Prostate gland (tissue), 2 donors: ENCODE results near the gene BOC. TPM values are rescaled to one million over a fixed set of nuclear protein-coding genes. Genes with fewer than 3 reads are reported as not detected.

Experiments
- DNase-seq: peaks from one replicate; pipeline ENCODE4 v3.0.0-alpha.2; 2019; ENCODE audit warnings: low spot score
- H3K27ac ChIP-seq, 2 donors: fragments of 200-600 bp; sonication (generic); 2 replicates each; pipeline ENCODE4 v1.5.1; 2017 to 2019
- H3K27me3 ChIP-seq: fragments of 200-600 bp; sonication (generic); replicated peaks from 2 replicates; pipeline ENCODE4 v1.5.1; 2019; ENCODE audit not compliant: insufficient read depth
- H3K36me3 ChIP-seq, 2 donors: fragments of 200-600 bp; sonication (generic); 1 replicate in 1 of 2; 2 replicates in 1 of 2; pipeline versions ENCODE4 v1.5.1 to v1.8.1; 2017 to 2019
- H3K4me1 ChIP-seq: fragments of 200-600 bp; sonication (generic); replicated peaks from 2 replicates; pipeline ENCODE4 v1.5.1; 2019
- H3K4me3 ChIP-seq, 2 donors: fragments of 200-600 bp; sonication (generic); 2 replicates each; pipeline ENCODE4 v1.5.1; 2017 to 2019
- H3K9me3 ChIP-seq: fragments of 200-600 bp; sonication (generic); 2 replicates; pipeline ENCODE4 v1.5.1; 2017
- POLR2A ChIP-seq: fragments of 450-650 bp; IDR thresholded peaks from one replicate; pipeline ENCODE4 v1.6.1; 2016; ENCODE audit warnings: antibody characterized with exemption, mild to moderate bottlenecking
- POLR2AphosphoS5 ChIP-seq: sonication (generic); formaldehyde crosslinking; IDR thresholded peaks from one replicate; pipeline ENCODE4 v1.6.1; 2017; ENCODE audit warnings: antibody characterized with exemption
- WGBS: methylation state at CpG from one replicate; pipeline ENCODE4 v1.1.5; 2018; 5-methylcytosine and 5-hydroxymethylcytosine counted together
- intact Hi-C: fragments of 100-400 bp; cut with DNase I; formaldehyde crosslinking; loops from one replicate; pipeline ENCODE4 v1.14.2; 2022
- total RNA-seq, 2 donors: library from RNA; depleted of rRNA; stranded (reverse); fragments of >200 nt; gene quantifications; one replicate each; pipeline ENCODE4 v1.1.0, GENCODE V29; 2016
- TF ChIP-seq, protein P1 (sequence below), 4 experiments: fragments of 200-600 bp in 2 of 4; fragments of 450-650 bp in 2 of 4; sonication (generic) in 2 of 4; IDR thresholded peaks; 1 replicate in 3 of 4; 2 replicates in 1 of 4; pipeline ENCODE4 v1.5.1; 2016 to 2019; ENCODE audit warnings: antibody characterized with exemption in 4 of 4, mild to moderate bottlenecking in 2 of 4, moderate library complexity in 2 of 4

BOC gene
- total RNA-seq, 2 donors from 2014 or later, result 41.4 to 42.3 TPM

DNA sequence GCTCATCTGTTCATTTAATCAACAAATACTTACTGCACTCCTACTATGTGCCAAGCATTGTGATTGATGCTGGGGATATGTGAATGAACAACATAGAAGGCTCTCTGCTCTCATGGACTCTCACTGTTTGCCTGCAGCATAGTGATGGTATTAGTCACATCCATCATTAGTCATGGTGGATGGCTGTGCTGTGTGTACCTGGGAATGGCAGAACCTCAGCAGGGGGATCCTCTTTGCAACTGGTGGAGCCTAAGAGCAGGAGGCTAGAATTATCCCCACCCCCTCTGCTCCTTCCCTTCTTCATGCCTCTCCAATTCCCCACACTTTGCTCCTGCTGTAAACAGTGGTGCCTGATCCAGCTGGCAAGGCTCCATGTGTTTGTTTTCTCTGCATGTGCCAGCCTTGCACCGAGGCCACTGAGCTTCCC, 20.5 kb downstream of the BOC start:
- no peak for DNase-seq
- Histone ChIP-seq H3K27ac (peak overlapping the region in 1 of 2 donors; percentile 1), H3K4me3 (no peak overlapping the region), H3K27me3 (no peaks in the 10 kb centered on the region), H3K4me1 (peaks cover 3% of the 10 kb centered on the region), H3K36me3 (no peaks in the 10 kb centered on the region), H3K9me3 (no peaks in the 10 kb centered on the region)
- intact Hi-C loops, result no loop called here
- 0% methylated on average over 1 of the region's 1 CpG for WGBS
- no peak for TF ChIP-seq POLR2AphosphoS5
- TF ChIP-seq, protein P1, sequence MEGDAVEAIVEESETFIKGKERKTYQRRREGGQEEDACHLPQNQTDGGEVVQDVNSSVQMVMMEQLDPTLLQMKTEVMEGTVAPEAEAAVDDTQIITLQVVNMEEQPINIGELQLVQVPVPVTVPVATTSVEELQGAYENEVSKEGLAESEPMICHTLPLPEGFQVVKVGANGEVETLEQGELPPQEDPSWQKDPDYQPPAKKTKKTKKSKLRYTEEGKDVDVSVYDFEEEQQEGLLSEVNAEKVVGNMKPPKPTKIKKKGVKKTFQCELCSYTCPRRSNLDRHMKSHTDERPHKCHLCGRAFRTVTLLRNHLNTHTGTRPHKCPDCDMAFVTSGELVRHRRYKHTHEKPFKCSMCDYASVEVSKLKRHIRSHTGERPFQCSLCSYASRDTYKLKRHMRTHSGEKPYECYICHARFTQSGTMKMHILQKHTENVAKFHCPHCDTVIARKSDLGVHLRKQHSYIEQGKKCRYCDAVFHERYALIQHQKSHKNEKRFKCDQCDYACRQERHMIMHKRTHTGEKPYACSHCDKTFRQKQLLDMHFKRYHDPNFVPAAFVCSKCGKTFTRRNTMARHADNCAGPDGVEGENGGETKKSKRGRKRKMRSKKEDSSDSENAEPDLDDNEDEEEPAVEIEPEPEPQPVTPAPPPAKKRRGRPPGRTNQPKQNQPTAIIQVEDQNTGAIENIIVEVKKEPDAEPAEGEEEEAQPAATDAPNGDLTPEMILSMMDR (IDR thresholded peaks at IDR 0.05), result no peak

DNA sequence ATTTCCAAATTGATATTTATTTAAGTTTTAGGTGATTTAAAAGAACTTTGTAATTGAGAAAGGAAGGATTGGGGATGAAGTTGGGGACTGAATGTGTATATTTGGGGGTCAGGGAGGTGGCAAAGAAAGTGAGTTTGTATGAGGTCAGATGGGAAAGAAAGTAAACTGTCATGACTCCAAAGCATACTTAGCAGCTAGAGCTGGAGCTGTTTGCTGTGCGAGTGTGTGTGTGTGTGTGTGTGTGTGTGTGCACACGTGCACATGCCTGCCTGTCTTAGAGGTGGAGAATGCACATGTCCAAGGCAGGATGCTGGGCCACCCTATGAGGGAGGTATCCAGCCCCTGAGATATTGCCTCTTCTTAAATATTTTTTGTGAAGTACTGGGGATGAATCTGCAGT, 21.0 kb downstream of the BOC start:
- peaks cover 3% of the 10 kb centered on the region for H3K4me1 ChIP-seq
- 19% methylated on average over 2 of the region's 2 CpGs for WGBS
- no peak overlapping the region for H3K4me3 ChIP-seq
- intact Hi-C loops, result no loop called here
- no peaks in the 10 kb centered on the region for H3K27me3 ChIP-seq
- TF ChIP-seq, protein P1 (IDR thresholded peaks at IDR 0.05), result no peak
- TF ChIP-seq POLR2A (no peak), POLR2AphosphoS5 (no peak)
- peak overlapping the region in 1 of 2 donors; percentile 1 for H3K27ac ChIP-seq
- DNase-seq, result no peak
- H3K9me3 ChIP-seq, result no peaks in the 10 kb centered on the region
- H3K36me3 ChIP-seq, result no peaks in the 10 kb centered on the region

GRCh38 chr3:113233497-113233896, 22.1 kb downstream of the BOC start:
- no peaks in the 10 kb centered on the region for H3K36me3 ChIP-seq
- 87% methylated on average over 9 of the region's 9 CpGs for WGBS
- peaks cover 3% of the 10 kb centered on the region for H3K4me1 ChIP-seq
- peak overlapping the region in 1 of 2 donors; percentile 32 for H3K27ac ChIP-seq
- no peaks in the 10 kb centered on the region for H3K27me3 ChIP-seq
- intact Hi-C loops, result no loop called here
- DNase-seq, result no peak
- TF ChIP-seq POLR2AphosphoS5 (no peak), POLR2A (no peak)
- TF ChIP-seq, protein P1 (IDR thresholded peaks at IDR 0.05), result no peak
- no peaks in the 10 kb centered on the region for H3K9me3 ChIP-seq
- H3K4me3 ChIP-seq, result no peak overlapping the region

DNA sequence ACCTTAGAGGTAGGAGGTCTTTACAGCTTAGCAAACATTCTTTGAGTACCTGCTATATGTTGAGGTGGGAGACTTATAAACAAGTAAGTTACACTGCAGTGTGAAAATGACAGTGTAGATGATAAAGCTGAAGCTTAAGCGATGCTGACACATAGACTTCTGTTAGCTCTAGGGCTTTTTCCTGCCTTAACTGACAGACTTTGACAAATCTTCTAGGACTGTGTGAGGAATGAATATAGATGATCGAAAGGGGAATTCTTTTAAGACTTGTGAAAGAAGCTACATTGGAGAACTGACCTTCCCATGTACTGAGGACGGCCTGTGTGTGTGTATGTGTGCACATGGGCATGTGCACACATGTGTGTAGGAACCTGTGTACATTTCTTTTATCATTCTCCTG, 22.7 kb downstream of the BOC start:
- TF ChIP-seq POLR2AphosphoS5 (no peak), POLR2A (no peak)
- TF ChIP-seq, protein P1 (IDR thresholded peaks at IDR 0.05), result no peak
- Histone ChIP-seq H3K9me3 (no peaks in the 10 kb centered on the region), H3K4me3 (no peak overlapping the region), H3K27ac (peak overlapping the region in 1 of 2 donors; percentile 32), H3K36me3 (no peaks in the 10 kb centered on the region), H3K4me1 (peaks cover 3% of the 10 kb centered on the region), H3K27me3 (no peaks in the 10 kb centered on the region)
- intact Hi-C loops, result no loop called here
- 65% methylated on average over 3 of the region's 3 CpGs for WGBS
- no peak for DNase-seq

DNA sequence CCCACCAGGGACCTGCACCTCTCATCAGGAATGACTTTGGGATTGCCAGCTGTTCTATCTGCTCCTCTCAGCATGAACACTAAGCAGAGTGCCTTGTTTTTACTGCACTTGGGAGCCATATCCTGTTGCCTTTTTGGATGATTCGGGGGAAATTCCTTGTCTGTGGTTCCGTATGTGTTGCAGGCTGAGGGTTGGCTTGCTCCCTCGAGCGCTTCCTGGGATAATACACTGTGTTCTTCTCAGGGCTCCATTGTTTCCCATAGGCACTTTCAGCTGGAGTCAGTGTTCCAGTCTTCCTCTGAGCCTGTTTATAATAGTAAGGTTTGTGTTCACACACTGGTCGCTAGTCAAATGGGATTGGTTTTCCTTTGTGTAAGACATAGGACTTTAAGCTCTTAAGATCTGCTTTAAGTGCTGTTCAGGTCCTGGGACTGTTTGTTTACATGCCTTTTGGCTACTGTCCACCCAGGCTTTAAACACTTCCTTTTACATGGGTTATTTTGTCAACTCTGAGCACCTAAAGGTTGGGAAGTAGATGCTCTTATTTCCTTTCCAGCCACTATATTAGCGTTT, 23.4 kb downstream of the BOC start:
- intact Hi-C loops, result no loop called here
- Histone ChIP-seq H3K4me3 (no peak overlapping the region), H3K4me1 (peaks cover 3% of the 10 kb centered on the region), H3K36me3 (no peaks in the 10 kb centered on the region), H3K27me3 (no peaks in the 10 kb centered on the region), H3K27ac (peak overlapping the region in 1 of 2 donors; percentile 32), H3K9me3 (no peaks in the 10 kb centered on the region)
- WGBS, result 32% methylated on average over 6 of the region's 6 CpGs
- DNase-seq, result no peak
- TF ChIP-seq POLR2AphosphoS5, result no peak
- TF ChIP-seq, protein P1 (IDR thresholded peaks at IDR 0.05), result no peak
- TF ChIP-seq POLR2A, result no peak
